ENCODE measurements around the gene ZNF3. TPM values are rescaled to one million over a fixed set of nuclear protein-coding genes. Genes with fewer than 3 reads are reported as not detected.

Gene ZNF3
- polyA plus RNA-seq, 4 donors, result 20.3 to 55.2 (median 27.2) TPM

GRCh38 chr7:100088621-100089457 lies 7.3 kb upstream of the ZNF3 start, which contains the start of gene COPS6:
COPS6 (plus strand) TSS chr7:100088969; CDS start chr7:100088991, 22 bp downstream.
- Histone ChIP-seq H3K9me3 (ENCODE audit: control insufficient read depth in 2 of 2, insufficient read depth in 1 of 2, low read depth in 1 of 2, low read length in 1 of 2) (no peaks in the 10 kb centered on the region), H3K27me3 (ENCODE audit: control insufficient read depth in 3 of 3, insufficient read depth in 3 of 3, low read length in 3 of 3) (no peaks in the 10 kb centered on the region), H3K4me1 (ENCODE audit: control insufficient read depth in 3 of 3, insufficient read depth in 2 of 3, low read depth in 1 of 3, low read length in 2 of 3) (peaks cover 0 to 15% (median 0%) of the 10 kb centered on the region in 3 donors), H3K36me3 (ENCODE audit: control insufficient read depth in 3 of 3, insufficient read depth in 2 of 3, low read depth in 1 of 3, low read length in 3 of 3) (peaks cover 4 to 33% (median 17%) of the 10 kb centered on the region in 3 donors), H3K4me3 (ENCODE audit: low read depth in 1 of 3, low read length in 3 of 3) (peak within 1 kb of the TSS; percentile 47 to 99 (median 91)), H3K27ac (ENCODE audit: low read depth in 1 of 3, low read length in 2 of 3) (peak within 1 kb of the TSS; percentile 67 to 89 (median 74))
- no peak for FAIRE-seq
- DNase-seq, result peak; percentile 78 to 94
- 0% methylated on average over 49 to 68 of the region's 68 CpGs for WGBS, 3 donors

GRCh38 chr7:100088095-100088620 lies 6.6 kb upstream of the ZNF3 start:
- DNase-seq (no peak), FAIRE-seq (no peak)
- peak overlapping the region; percentile 47 to 99 (median 91) for H3K4me3 ChIP-seq (ENCODE audit: low read depth in 1 of 3, low read length in 3 of 3)
- no peaks in the 10 kb centered on the region for H3K27me3 ChIP-seq (ENCODE audit: control insufficient read depth in 3 of 3, insufficient read depth in 3 of 3, low read length in 3 of 3)
- 71 to 78% (median 74%) methylated on average over 11 of the region's 11 CpGs for WGBS, 3 donors
- no peaks in the 10 kb centered on the region for H3K9me3 ChIP-seq (ENCODE audit: control insufficient read depth in 2 of 2, insufficient read depth in 1 of 2, low read depth in 1 of 2, low read length in 1 of 2)
- peak overlapping the region; percentile 67 to 89 (median 74) for H3K27ac ChIP-seq (ENCODE audit: low read depth in 1 of 3, low read length in 2 of 3)
- peaks cover 4 to 27% (median 12%) of the 10 kb centered on the region in 3 donors for H3K36me3 ChIP-seq (ENCODE audit: control insufficient read depth in 3 of 3, insufficient read depth in 2 of 3, low read depth in 1 of 3, low read length in 3 of 3)
- peaks cover 0 to 15% (median 0%) of the 10 kb centered on the region in 3 donors for H3K4me1 ChIP-seq (ENCODE audit: control insufficient read depth in 3 of 3, insufficient read depth in 2 of 3, low read depth in 1 of 3, low read length in 2 of 3)

DNA sequence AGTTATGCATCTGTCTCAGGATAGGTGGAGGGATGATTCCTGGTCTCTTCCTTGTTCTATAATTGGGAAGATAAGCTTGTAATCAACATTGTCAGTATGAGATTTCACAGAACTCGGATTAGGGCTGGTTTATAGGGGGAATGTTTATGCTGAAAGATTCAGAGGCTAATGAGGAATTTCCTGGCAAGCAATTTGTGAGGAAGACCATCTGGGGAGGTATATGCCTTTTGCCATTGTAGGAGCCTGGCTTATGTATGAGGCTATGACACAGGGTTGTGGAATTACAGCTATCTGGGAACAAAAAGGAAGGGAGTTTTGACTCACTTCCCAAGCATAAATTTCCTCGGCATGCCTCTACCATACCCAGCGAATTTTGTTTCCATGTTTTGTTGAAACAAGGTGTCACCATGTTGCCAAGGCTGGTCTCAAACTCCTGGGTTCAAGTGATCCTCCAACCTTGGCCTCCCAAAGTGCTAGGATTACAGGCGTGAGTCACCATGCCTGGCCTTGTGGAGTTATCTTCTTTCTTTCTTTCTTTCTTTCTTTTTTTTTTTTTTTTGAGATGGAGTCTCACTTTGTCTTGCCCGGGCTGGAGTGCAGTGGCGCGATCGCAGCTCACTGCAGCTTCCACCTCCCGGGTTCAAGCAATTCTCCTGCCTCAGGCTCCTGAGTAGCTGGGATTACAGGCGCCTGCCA lies 5.7 kb upstream of the ZNF3 start:
- DNase-seq, result no peak
- 78 to 89% (median 87%) methylated on average over 10 of the region's 10 CpGs for WGBS, 3 donors
- Histone ChIP-seq H3K27ac (ENCODE audit: low read depth in 1 of 3, low read length in 2 of 3) (peak overlapping the region in 2 of 3 donors; percentile 49 to 89), H3K4me1 (ENCODE audit: control insufficient read depth in 3 of 3, insufficient read depth in 2 of 3, low read depth in 1 of 3, low read length in 2 of 3) (peaks cover 0 to 18% (median 0%) of the 10 kb centered on the region in 3 donors), H3K36me3 (ENCODE audit: control insufficient read depth in 3 of 3, insufficient read depth in 2 of 3, low read depth in 1 of 3, low read length in 3 of 3) (peaks cover 4 to 17% (median 4%) of the 10 kb centered on the region in 3 donors), H3K27me3 (ENCODE audit: control insufficient read depth in 3 of 3, insufficient read depth in 3 of 3, low read length in 3 of 3) (no peaks in the 10 kb centered on the region), H3K4me3 (ENCODE audit: low read depth in 1 of 3, low read length in 3 of 3) (no peak overlapping the region), H3K9me3 (ENCODE audit: control insufficient read depth in 2 of 2, insufficient read depth in 1 of 2, low read depth in 1 of 2, low read length in 1 of 2) (no peaks in the 10 kb centered on the region)
- no peak for FAIRE-seq

DNA sequence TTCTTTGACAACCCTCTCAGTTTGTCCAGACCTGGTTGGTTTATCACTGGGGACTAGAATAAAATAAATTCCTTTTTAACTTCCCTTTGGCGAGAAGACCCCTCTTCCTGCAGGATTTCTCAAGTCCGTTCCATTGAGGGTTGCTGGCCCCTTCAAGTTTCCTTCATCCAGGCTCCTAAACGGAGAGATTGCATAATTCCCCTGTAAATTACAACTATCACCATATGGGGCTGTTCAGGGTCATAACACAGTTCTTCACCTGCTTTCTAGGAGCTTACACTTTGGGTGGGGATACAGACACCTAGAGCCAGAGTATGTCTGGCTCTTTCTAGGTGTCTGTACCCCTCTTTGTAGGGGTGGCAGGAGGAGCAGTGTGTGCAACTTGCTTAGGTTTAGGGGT lies 4.0 kb upstream of the ZNF3 start:
- Histone ChIP-seq H3K36me3 (ENCODE audit: control insufficient read depth in 3 of 3, insufficient read depth in 2 of 3, low read depth in 1 of 3, low read length in 3 of 3) (peaks cover 0 to 6% (median 0%) of the 10 kb centered on the region in 3 donors), H3K27ac (ENCODE audit: low read depth in 1 of 3, low read length in 2 of 3) (no peak overlapping the region), H3K27me3 (ENCODE audit: control insufficient read depth in 3 of 3, insufficient read depth in 3 of 3, low read length in 3 of 3) (no peaks in the 10 kb centered on the region), H3K4me1 (ENCODE audit: control insufficient read depth in 3 of 3, insufficient read depth in 2 of 3, low read depth in 1 of 3, low read length in 2 of 3) (peaks cover 0 to 23% (median 0%) of the 10 kb centered on the region in 3 donors), H3K4me3 (ENCODE audit: low read depth in 1 of 3, low read length in 3 of 3) (no peak overlapping the region), H3K9me3 (ENCODE audit: control insufficient read depth in 2 of 2, insufficient read depth in 1 of 2, low read depth in 1 of 2, low read length in 1 of 2) (no peaks in the 10 kb centered on the region)
- FAIRE-seq, result no peak
- DNase-seq, result no peak
- WGBS, 3 donors, result 50 to 65% (median 64%) methylated on average over 3 of the region's 3 CpGs

- no peaks in the 10 kb centered on the region for H3K27me3 ChIP-seq (ENCODE audit: control insufficient read depth in 3 of 3, insufficient read depth in 3 of 3, low read length in 3 of 3)
- no peak overlapping the region for H3K4me3 ChIP-seq (ENCODE audit: low read depth in 1 of 3, low read length in 3 of 3)
- DNase-seq, result no peak
- peak overlapping the region in 1 of 3 donors; percentile 83 for H3K27ac ChIP-seq (ENCODE audit: low read depth in 1 of 3, low read length in 2 of 3)
- no peak for FAIRE-seq
- 52 to 63% (median 60%) methylated on average over 4 of the region's 4 CpGs for whole genome bisulfite sequencing, 3 donors
- H3K9me3 ChIP-seq (ENCODE audit: control insufficient read depth in 2 of 2, insufficient read depth in 1 of 2, low read depth in 1 of 2, low read length in 1 of 2), result no peaks in the 10 kb centered on the region
- H3K4me1 ChIP-seq (ENCODE audit: control insufficient read depth in 3 of 3, insufficient read depth in 2 of 3, low read depth in 1 of 3, low read length in 2 of 3), result peaks cover 0 to 33% (median 2%) of the 10 kb centered on the region in 3 donors
- H3K36me3 ChIP-seq (ENCODE audit: control insufficient read depth in 3 of 3, insufficient read depth in 2 of 3, low read depth in 1 of 3, low read length in 3 of 3), result peaks cover 0 to 20% (median 0%) of the 10 kb centered on the region in 3 donors
Measured at GRCh38 chr7:100082978-100083377, 1.5 kb upstream of the ZNF3 start.

DNA sequence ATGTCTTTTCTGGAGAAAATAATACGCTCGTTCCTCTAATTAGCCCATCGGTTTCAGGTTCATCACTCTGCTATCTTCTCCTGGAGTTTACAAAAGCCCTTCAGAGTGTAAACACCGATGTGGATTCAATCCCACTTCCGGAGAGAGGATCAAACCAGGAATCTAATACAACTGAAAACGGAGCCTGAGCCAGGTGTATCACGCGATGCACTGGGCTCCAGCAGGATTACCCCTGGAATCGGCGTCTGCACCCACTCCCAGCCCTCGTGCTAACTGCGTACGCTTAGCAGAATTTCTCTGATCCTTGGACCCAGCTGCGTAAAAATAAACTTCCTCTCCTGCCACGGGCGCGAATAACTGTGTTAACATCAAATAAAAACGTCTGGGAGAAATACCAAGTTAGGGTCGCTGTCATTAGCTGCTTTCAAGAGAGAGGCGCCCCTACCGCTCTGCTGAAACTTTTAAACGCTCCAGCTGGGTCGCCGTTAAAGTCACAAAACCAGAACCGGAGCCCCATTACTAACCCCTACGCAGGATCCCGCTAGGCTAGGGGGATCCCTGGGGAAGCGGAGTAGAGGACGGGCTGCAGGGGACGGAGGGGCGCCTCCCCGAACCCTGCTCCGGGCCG lies 502 bp downstream of the ZNF3 start:
- Histone ChIP-seq H3K4me1 (ENCODE audit: control insufficient read depth in 3 of 3, insufficient read depth in 2 of 3, low read depth in 1 of 3, low read length in 2 of 3) (peaks cover 0 to 46% (median 2%) of the 10 kb centered on the region in 3 donors), H3K27me3 (ENCODE audit: control insufficient read depth in 3 of 3, insufficient read depth in 3 of 3, low read length in 3 of 3) (no peaks in the 10 kb centered on the region), H3K9me3 (ENCODE audit: control insufficient read depth in 2 of 2, insufficient read depth in 1 of 2, low read depth in 1 of 2, low read length in 1 of 2) (no peaks in the 10 kb centered on the region), H3K36me3 (ENCODE audit: control insufficient read depth in 3 of 3, insufficient read depth in 2 of 3, low read depth in 1 of 3, low read length in 3 of 3) (peaks cover 0 to 39% (median 3%) of the 10 kb centered on the region in 3 donors), H3K4me3 (ENCODE audit: low read depth in 1 of 3, low read length in 3 of 3) (peak overlapping the region; percentile 74 to 95 (median 89)), H3K27ac (ENCODE audit: low read depth in 1 of 3, low read length in 2 of 3) (peak overlapping the region; percentile 90 to 92 (median 91))
- DNase-seq, result peak; percentile 43 to 71
- WGBS, 3 donors, result 1 to 2% (median 1%) methylated on average over 33 to 34 of the region's 34 CpGs
- FAIRE-seq, result no peak

GRCh38 chr7:100079024-100079560 lies 2.4 kb downstream of the ZNF3 start:
- peaks cover 0 to 13% of the 10 kb centered on the region in 2 donors for H3K9me3 ChIP-seq (ENCODE audit: control insufficient read depth in 2 of 2, insufficient read depth in 1 of 2, low read depth in 1 of 2, low read length in 1 of 2)
- WGBS, 3 donors, result 18 to 59% (median 36%) methylated on average over 7 of the region's 7 CpGs
- FAIRE-seq (no peak), DNase-seq (peak; percentile 89 to 98)
- peak overlapping the region; percentile 77 to 92 (median 90) for H3K27ac ChIP-seq (ENCODE audit: low read depth in 1 of 3, low read length in 2 of 3)
- peak overlapping the region in 2 of 3 donors; percentile 27 to 74 for H3K4me3 ChIP-seq (ENCODE audit: low read depth in 1 of 3, low read length in 3 of 3)
- peaks cover 0 to 46% (median 2%) of the 10 kb centered on the region in 3 donors for H3K4me1 ChIP-seq (ENCODE audit: control insufficient read depth in 3 of 3, insufficient read depth in 2 of 3, low read depth in 1 of 3, low read length in 2 of 3)
- H3K36me3 ChIP-seq (ENCODE audit: control insufficient read depth in 3 of 3, insufficient read depth in 2 of 3, low read depth in 1 of 3, low read length in 3 of 3), result peaks cover 7 to 59% (median 18%) of the 10 kb centered on the region in 3 donors
- no peaks in the 10 kb centered on the region for H3K27me3 ChIP-seq (ENCODE audit: control insufficient read depth in 3 of 3, insufficient read depth in 3 of 3, low read length in 3 of 3)
